ENCODE results near the gene BMP6.

BMP6 gene

GRCh38 chr6:7749478-7749877 lies 23.6 kb downstream of the BMP6 start:
- no peak for DNase-seq

- DNase-seq, result no peak
Measured at GRCh38 chr6:7750197-7750596, 24.3 kb downstream of the BMP6 start.

- DNase-seq, result no peak
Measured at GRCh38 chr6:7758456-7758855, 32.6 kb downstream of the BMP6 start.

- DNase-seq, result no peak
Measured at GRCh38 chr6:7759320-7759719, 33.4 kb downstream of the BMP6 start.

GRCh38 chr6:7761051-7761450 lies 35.2 kb downstream of the BMP6 start:
- no peak for DNase-seq

GRCh38 chr6:7762760-7763159 lies 36.9 kb downstream of the BMP6 start:
- no peak for DNase-seq

- no peak for DNase-seq
Measured at GRCh38 chr6:7763881-7764280, 38.0 kb downstream of the BMP6 start.

GRCh38 chr6:7765575-7766325 lies 39.9 kb downstream of the BMP6 start:
- DNase-seq, result no peak

- DNase-seq, result no peak
Measured at GRCh38 chr6:7769702-7770101, 43.8 kb downstream of the BMP6 start.

GRCh38 chr6:7770111-7770510 lies 44.2 kb downstream of the BMP6 start:
- DNase-seq, result no peak

GRCh38 chr6:7770601-7771000 lies 44.7 kb downstream of the BMP6 start:
- DNase-seq, result no peak

GRCh38 chr6:7773322-7773721 lies 47.4 kb downstream of the BMP6 start:
- no peak for DNase-seq

- DNase-seq, result no peak
Measured at GRCh38 chr6:7773914-7774313, 48.0 kb downstream of the BMP6 start.

GRCh38 chr6:7776509-7776908 lies 50.6 kb downstream of the BMP6 start:
- no peak for DNase-seq

GRCh38 chr6:7777074-7777473 lies 51.2 kb downstream of the BMP6 start:
- no peak for DNase-seq

GRCh38 chr6:7781240-7781639 lies 55.3 kb downstream of the BMP6 start:
- DNase-seq, result no peak

- no peak for DNase-seq
Measured at GRCh38 chr6:7784248-7784647, 58.3 kb downstream of the BMP6 start.

- no peak for DNase-seq
Measured at GRCh38 chr6:7784706-7785105, 58.8 kb downstream of the BMP6 start.

GRCh38 chr6:7785243-7786035 lies 59.5 kb downstream of the BMP6 start:
- DNase-seq, result no peak

GRCh38 chr6:7786214-7786661 lies 60.3 kb downstream of the BMP6 start:
- DNase-seq, result no peak

GRCh38 chr6:7787137-7787608 lies 61.3 kb downstream of the BMP6 start:
- no peak for DNase-seq

- DNase-seq, result no peak
Measured at GRCh38 chr6:7787731-7788130, 61.8 kb downstream of the BMP6 start.

- DNase-seq, result no peak
Measured at GRCh38 chr6:7794509-7794908, 68.6 kb downstream of the BMP6 start.

- no peak for DNase-seq
Measured at GRCh38 chr6:7797386-7797785, 71.5 kb downstream of the BMP6 start.

Measured in activated CD4-positive, alpha-beta T cell treated with anti-CD3 and anti-CD28 coated beads, Interleukin-2, amount 50 U/mL, for 4 hours (primary cell).